HG03439 (cell line): ENCODE results near the gene TRAK2.
"Not testable (repeated sequence)": the region's sequence is repeated elsewhere in the genome, so short reads cannot be mapped to it uniquely, and the experiment has no call there.

Experiments used
- ATAC-seq: cut with Tn5 transposase; IDR thresholded peaks from one replicate; pipeline ENCODE4 v1.9.1; 2021; ENCODE audit warnings: mild to moderate bottlenecking, moderate library complexity; ENCODE audit not compliant: unreplicated experiment

The TRAK2 gene, protein sequence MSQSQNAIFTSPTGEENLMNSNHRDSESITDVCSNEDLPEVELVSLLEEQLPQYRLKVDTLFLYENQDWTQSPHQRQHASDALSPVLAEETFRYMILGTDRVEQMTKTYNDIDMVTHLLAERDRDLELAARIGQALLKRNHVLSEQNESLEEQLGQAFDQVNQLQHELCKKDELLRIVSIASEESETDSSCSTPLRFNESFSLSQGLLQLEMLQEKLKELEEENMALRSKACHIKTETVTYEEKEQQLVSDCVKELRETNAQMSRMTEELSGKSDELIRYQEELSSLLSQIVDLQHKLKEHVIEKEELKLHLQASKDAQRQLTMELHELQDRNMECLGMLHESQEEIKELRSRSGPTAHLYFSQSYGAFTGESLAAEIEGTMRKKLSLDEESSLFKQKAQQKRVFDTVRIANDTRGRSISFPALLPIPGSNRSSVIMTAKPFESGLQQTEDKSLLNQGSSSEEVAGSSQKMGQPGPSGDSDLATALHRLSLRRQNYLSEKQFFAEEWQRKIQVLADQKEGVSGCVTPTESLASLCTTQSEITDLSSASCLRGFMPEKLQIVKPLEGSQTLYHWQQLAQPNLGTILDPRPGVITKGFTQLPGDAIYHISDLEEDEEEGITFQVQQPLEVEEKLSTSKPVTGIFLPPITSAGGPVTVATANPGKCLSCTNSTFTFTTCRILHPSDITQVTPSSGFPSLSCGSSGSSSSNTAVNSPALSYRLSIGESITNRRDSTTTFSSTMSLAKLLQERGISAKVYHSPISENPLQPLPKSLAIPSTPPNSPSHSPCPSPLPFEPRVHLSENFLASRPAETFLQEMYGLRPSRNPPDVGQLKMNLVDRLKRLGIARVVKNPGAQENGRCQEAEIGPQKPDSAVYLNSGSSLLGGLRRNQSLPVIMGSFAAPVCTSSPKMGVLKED

DNA sequence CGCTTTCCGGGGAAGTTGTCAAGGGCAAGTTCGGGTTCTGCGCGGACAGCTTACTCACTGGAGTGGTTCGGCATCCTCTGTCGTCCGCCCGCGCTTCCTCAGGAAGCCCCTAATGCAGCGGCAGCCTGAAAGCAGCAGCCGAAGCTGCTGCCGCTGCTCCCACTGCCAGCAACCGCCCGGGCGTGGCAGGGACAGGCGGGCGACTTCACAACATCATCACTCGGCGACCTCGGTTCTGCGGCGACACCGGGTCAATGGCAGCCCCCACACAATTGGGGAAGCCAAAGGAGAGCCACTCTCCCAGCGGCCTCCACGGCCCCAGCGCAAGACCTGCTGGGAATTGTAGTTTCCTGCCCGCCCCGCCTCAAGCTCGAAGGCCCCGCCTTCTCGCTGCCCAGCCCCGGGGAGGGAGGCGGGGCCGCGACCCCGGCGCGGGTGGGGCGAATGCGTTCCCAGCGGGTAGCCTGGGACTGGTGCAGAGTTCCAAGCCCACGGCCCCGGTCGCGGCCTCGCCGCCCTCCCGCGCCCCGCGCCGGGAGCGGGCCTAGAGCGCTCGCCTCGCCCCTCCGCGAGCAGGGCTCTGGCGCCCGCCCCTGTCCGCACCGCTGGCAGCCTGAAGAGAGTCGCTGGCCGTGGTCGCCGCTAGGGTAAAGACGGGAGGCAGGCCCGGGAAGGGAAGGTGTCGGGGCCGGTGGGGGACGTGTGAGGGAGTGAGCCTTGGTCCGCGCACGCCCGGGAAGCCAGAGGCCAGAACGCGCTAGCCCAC, at the start of gene TRAK2, which contains the start of gene STRADB:
TSS of gene TRAK2 (minus strand) at position 167 of the 766 bp plus-strand sequence. CDS start 30,951 bp downstream, outside the sequence.
TSS of gene STRADB (plus strand) at position 449 of the 766 bp plus-strand sequence. CDS start 3,101 bp downstream, outside the sequence.
- peak; percentile 96 for ATAC-seq

DNA sequence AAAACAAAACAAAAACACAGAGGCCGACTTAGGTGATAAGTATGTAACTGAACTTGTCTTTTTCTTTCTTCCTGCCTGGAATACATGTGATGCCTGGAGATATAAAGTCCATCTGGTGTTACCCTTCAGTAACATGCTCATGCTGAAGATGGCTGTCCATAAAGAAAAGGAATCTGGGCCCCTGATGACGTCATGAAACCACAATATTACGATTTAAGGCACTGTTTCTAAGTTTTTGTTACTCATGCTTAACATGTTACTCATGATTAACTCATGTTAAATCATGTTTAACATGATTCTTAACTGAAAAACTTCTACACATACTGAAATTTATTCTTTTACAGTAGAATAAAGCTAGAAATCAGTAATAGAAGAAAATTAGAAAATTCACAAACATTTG, 49.3 kb upstream of the TRAK2 start:
- no peak for ATAC-seq

DNA sequence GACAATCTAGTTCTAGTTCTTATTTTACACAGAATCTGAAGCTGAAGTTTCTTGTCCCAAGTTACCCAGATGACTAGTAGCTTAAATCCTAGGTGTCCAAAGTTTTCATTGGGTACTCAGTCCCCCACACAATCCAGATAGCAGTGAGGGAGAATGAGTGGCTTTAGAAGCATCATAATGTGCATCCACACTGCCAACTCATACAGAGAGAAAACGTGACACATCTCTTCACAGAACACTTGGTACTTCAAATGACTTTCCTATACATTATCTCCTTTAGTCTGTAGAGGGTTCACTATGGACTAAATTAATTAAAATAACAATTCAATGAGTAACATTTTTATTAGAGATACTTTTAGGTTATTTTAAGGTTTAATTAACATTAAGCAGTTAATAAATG, 45.5 kb upstream of the TRAK2 start:
- ATAC-seq: no peak

DNA sequence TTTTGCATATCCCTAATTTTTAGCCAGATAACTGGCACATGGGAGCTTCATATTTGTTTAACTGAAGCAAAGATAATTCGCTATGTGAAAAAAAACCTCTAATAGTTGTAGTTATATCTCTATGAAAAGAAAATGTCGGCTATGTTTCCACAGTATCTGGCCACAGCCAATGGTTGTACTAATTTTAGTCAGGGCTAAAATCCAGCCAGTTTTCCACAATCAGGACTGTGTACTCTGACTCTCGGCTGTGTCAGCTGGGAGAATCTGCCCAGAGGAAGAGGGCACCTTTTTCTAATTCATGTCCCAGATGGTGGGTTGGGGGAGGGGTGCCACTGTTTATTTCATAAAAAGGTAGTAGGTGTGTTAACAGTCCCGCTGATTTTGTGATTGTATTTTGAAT, 39.0 kb upstream of the TRAK2 start:
- no peak for ATAC-seq

DNA sequence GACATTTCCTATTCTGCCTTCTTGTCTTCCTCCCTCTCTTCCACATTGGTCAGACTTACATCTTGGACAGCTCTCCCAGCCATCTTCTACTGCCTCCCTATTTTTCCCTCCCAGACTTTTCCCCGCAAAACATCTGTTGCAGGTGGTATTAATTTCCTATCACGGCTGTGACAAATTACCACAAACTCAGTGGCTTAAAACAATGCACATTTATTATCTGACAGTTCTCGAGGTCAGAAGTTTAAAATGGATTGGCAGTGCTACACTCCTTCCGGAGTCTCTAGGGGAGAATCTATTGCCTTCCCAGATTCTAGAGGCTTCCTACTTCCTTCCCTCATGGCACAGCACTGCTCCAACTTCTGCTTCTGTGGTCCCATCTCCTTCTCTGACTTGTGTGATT, 33.5 kb upstream of the TRAK2 start:
- no peak for ATAC-seq

DNA sequence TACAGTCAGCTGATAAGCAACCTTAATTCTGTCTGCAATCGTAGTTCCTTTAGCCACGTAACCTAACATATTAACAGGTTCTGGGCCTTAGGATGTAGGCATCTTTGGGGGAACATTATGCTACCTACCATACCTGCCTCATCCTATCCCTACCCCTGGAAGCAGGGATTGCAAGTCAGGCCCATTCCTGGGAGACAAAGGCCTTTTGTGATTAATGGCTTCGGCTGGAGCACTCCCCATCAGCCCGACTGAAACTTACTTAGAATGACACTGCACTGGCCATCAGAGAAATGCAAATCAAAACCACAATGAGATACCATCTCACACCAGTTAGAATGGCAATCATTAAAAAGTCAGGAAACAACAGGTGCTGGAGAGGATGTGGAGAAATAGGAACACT, 32.5 kb upstream of the TRAK2 start:
- not testable (repeated sequence) for ATAC-seq

DNA sequence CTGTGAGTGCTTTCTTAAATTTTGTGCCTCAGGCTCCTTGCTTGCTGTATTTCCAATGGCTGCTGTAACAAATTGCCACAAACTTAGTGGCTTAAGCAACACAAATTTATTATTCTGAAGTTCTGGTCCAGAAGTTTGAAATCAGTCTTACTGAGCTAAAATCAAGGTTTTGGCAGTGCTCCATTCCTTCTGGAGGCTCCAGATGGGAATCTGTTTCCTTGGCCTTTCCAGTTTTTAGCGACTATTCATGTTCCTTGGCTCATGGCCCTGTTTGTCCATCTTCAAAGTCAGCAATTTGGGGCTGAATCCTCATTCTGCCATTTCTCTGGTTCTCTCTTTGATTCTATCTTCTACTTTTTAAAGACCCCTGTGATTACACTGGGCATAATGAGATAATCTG, 32.1 kb upstream of the TRAK2 start:
- ATAC-seq: no peak

DNA sequence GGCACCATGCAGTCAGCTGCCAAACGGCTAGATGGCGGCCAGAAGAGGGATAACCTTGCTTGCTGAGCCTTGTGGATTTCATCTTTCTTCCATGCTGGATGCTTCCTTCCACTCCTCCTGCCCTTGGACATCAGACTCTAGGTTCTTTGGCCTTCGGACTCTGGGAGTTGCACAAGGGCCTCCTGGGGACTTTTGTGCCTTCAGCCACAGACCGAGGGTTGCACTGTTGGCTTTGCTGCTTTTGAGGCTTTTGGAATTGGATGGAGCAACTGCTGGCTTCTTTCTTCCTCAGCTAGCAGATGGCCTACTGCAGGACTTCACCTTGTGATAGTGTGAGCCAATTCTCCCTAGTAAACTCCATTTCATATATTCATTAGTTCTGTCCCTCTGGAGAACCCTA, 31.3 kb upstream of the TRAK2 start:
- ATAC-seq: no peak

DNA sequence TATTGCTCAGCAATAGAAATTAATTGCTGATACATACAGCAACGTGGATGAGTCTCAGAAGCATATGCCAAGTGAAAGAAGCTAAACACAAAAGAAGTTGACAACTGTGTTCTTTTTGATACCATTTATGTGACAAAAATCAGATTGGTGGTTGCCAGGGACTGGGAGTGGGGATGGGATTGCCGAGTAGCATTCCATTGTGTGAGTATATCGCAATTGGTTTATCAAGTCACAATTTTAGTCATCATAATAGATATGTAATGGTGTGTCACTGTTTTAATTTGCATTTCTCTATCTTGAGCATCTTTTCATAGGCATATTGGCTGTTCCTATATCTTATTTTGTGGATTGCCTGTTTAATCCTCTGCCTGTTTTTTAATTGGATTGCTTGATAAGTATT, 21.2 kb upstream of the TRAK2 start:
- ATAC-seq: no peak

DNA sequence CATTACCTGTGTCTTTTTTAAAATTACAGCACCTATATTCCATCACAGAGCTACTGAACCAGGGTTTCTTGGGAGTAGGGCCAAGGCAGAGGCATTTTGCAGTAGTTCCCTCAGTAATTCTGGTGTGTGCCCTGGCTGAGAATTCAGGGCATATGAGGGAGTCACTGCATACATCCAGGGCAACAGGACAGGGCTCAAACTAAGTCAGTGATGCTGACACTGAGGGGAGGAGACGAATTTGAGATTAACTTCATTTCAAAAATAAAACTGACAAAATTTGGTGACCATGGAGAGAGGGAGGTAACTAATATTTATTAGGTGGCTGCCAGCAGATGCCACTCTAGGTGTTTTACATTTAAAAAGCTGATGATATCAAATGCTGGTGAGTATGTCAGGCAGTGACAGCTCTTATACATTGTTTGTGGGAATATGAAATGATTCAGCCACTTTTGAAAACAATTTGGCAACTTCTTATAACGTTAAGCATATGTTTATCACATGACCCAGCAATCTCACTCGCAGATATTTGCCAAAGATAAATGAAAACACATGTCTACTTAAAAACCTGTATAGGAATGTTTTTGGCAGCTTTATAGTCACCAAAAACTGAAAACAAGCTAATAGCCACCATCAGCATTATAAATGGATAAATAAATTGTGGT, 20.6 kb upstream of the TRAK2 start:
- ATAC-seq: no peak

DNA sequence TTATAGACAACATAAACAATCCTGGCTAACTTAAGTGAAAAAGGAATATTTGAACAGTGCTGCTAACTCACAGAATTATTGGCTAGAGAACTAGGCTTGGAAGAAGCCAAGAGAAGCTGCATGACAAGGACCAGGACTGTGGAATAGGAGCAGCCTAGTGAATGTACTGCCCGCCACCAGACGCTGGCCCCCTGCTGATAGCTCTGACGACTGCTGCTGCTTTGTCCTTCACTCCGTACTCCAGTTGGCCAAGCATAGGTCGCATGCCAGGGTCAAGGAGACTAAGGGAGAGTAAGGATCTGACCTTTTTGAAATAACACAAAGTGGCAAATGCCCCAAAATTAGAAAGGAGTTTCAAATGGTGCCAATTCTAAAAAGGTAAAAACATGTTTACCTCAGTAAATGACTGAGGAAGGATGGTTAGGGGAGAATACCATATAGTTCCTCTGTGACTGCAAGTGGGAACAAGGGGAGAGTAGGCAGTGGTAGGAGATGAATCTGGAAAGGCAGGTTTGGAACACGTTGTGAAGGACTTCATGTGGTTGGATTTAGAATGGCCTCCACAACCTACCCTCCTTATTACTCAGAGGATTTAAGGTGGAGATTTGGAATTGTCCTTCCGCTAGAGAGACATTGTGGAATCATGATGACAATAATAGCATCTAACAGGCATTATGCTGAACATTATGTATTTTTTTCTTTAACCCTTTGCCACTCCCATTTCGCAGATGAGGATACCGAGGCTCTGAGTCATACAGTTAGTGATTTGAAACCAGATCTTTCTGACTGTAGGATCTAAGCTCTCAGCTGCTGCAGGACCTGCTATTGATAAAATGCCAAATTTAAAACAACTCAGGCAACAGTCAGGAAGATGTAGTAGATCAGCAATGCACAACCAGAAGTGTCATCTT, 19.8 kb upstream of the TRAK2 start:
- no peak for ATAC-seq

DNA sequence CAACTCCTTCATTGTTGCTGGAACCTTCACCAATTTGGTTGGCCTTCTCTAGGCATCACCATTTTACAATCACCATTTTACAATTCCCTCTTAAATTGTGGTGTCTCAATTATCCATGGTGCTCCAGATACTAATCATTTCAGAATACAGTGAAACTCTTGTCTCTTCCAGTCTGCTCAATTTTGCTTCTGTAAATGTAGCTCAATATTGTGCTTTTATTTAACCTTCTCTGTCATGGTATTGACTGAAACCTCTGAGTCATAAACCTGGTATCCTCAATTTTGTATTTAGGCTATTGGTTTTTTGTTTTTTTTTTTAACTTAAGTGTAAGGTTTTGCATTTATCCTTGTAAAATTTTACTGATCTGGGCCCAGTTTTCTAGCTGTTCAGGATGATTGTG, 16.4 kb upstream of the TRAK2 start:
- no peak for ATAC-seq

DNA sequence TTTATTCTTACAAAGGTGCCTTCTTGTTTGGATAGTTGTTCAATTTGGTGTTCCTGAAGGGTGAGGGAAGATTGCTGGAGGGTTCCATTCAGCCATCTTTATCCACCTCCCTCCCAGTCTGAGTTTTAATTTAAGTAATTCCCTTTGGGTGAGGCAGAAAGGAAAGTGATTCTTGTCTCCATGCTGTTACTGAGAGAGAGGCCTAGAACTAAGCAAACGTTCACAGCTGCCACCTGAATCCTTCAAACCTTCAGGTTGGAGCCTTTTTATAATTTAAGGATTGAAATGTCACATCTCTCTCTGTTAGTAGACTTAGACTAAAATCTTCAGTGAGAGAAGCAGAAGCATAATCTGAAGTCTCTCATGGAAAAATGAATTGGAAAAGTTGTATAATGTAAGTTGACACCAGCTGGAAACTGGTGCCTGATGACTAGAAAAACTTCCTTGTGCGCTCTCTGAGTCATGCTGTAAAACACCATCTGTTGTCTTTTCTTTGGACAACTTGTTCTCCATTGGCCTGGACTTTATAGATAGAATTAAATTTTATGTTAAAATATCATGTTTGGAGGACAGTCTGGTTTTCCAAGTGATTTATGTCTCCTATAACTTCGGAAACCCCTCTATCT, 14.9 kb upstream of the TRAK2 start:
- no peak for ATAC-seq

DNA sequence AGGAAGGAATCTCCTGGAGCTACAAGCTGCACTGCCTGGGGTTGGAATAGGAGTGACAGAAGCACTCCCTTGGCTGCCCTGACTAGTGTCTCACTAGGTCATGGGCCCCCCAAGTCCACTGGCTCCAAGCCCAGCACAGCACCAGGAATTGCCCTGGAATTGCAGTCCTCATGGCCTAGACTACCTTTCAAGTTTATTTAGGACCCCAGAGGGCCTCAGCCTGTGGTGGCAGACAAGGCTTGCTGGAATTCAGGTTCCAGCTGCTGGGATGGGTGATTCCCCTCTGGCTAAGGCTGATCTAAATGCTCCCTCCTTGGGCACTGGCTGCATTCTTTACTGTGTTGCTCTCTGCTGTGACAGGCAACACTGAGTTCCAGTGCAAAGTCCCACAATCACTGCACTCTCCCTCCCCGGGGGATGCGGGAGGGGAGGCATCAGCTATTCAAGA, 14.3 kb upstream of the TRAK2 start:
- ATAC-seq: no peak

DNA sequence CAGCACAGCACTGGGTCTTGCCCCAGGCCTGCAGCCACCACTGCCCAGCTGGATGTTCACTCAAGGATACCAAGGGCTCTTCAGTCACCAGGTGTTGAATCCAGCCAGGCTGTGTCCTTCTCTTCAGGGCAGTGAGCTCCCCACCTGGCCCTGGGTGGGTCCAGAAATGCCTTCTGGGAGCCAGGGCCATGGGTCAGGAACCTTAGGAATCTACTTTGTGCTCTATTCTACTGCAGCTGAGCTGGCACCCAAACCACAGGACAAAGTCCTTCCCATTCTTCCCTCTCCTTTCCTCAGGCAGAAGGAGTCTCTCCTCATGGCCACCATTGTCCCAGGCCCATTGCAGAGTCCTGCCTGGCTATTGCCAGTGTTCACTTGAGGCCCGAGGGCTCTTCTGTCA, 13.3 kb upstream of the TRAK2 start:
- ATAC-seq: no peak

DNA sequence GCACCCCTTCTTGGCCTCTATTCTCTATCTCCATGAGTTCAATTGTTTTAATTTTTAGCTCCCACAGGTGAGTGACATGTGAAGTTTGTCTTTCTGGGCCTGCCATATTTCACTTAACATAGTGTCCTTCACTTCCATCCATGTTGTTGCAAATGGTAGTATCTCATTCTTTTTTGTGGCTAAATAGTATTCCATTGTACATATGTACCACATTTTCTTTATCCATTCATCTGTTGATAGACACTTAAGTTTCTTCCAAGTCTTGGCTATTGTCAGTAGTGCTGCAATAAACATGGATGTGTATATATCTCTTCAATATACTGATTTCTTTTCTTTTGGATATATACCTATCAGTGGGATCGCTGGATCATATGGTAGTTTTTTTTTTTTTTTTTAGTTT, 9.3 kb upstream of the TRAK2 start:
- no peak for ATAC-seq

DNA sequence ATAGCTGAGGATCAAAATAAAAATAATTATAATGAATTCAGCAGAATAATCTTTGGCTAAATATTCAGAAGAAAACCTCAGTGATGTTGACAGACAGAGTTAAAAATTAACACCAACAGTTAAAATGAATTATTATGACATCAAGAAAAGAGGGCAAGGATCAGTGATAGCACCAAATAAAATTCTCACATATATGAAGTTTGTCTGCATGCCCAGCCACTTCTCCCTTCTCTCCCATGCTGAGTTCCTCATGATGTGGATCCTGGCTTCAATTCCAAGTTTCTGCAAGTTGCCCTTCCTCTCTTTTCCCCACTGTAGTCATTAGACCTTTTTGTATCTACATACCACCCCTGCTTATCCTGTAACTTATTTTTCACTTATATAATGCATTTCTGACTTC, 7.1 kb upstream of the TRAK2 start:
- ATAC-seq: no peak

DNA sequence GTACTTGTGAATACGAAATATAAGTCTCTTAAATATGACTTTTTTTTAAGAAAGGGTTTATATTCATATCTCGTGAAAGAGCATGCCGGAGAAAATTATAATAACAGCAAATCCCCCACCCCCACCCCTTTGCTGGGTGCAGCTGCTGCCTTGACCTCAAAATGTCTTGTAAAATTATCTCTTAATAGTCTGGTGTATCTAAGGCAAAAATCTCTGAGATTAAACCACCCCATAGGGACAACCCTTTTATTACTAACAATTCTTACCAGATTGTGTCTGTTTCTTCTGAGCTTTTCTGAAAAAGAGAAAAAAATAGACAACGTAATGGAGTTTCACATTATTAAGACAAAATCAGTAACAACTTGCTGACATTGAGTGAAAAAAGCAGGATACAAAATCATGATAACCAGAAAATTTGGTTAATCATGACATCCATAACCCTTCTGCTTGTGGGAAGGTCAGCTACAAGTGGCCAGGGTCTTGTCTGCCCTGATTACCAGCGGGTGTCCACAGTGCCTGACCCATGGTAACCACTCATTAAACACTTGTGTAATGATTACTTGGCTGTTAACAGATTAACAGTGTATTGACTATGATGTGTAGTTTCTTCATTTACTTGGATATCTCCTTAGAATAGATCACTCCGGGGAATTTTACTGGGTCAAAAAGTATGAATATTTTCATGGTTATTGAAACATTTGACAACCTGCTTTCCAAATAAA, 1.8 kb upstream of the TRAK2 start:
- no peak for ATAC-seq
